ENCODE data around the gene SYT13.

SYT13 gene

DNA sequence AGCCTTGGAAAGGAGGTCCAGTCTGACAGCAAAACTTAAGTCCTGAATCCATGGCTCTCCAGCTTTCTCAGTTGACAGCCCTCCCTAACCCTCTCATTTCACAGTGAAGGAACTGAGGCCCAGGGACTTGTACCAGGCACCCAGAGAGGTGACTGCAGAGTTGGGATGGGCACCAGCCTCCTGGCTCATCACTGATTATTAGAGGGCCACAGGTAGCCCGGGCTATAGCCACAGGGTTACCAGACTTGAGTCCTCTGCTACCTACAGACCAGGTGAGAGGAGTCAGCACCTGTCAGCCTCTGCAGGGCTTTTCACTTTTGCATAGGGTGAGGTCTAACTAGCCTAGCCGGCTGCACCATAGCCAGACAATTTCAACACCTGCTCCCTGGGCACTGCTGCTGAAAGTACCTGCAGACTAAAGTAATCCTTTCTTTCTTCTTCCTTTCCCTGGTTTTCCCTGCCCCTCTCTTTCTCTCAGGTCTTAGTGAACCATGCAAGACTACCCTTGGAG, 37.6 kb downstream of the SYT13 start:
- DNase-seq (ENCODE audit: low spot score): no peak

DNA sequence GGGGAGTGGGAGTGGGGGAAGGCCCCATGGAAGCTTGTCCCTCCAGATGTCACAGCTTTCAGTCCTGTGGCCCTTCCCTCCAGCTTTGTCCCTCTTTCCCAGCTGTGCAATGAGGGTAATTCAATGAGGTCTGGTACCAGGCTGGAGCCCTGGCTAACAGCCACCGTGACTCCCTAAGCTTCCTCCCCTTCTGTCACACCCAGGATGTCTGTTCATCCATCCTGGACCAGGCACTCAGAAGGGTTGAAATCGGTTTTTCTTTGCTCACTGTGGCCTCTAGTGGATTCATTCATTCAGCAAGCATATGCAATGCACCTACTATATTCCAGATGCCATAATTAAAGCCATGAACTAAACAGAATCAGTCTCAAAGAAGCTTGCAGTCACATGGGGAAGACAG, 38.7 kb downstream of the SYT13 start:
- DNase-seq (ENCODE audit: low spot score): no peak

DNA sequence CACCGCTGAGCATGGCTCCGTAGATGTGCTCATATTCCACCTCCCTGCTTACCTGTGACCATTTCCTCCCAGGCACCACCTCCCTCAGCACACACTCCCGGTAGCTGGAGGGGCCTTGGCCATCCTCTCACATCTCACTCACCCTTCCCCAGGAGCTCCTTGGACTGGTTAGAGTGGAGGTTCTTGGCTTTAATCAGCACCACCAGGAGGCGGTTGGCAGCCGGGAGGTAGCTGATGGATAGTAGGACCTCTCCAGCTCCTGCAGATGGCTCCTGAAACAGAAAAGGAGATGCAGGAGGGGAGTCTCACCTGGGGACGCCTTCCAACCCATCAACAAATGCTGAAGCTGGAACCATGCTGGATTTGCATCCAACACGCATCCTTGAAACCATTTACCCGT, 39.9 kb downstream of the SYT13 start:
- no peak for DNase-seq (ENCODE audit: low spot score)

DNA sequence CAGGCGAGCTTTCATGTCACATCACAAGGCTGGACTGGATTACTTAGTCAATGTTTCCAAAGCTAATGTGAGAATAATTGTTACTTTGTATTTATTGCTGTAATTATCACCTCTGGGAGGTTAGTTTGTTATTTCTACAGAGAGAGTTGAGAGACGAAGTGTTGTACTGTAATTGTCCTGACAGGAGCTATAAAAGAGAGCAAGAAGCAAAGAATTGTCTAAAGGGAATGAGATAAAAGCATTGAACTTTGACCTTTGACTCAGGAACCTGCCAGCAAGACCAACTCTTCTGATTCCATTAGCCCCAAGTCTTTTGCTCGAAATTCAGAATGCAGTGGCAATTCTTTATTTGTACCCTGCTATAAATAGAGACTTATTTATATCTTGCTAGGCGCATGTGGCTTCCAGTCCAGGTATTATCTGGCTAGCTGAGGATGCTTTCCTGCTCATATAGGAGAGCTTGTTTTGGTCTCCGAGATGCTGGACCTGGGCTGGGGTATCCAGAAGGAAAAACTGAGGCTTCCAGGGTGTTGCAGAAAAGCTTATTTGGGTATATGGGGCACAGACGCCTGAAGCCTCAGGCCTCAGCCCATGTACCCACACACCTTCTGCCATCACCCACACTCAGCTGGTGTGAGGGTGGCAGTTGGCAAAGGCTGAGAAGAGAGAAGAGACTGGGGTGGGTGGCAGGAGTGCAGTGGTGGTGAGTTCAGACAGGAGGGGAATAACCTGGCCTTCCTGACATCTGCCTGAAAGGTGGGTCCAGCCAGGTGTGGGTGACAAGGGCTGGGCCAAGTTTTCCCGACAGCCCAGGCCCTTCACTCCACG, 40.7 kb downstream of the SYT13 start:
- no peak for DNase-seq (ENCODE audit: low spot score)

DNA sequence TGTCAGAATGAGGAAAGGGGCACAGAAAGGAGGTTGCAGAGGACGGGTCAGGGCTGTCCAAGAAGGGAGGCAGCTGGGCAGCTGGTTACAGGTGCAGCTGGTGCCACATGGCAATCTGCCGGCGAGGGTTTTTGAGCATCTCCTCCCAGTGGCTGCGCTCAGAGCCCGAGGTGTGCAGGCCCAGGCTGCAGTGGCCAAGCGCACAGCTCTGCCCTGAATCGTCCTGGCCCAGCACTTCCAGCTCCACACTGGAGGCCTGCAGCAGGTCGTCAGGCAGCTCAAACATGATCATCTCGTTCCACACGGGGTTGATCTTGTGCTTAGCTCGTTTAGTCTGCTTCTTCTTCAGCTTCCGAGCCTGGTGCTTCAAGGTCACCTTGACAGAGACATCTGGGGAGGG, 42.2 kb downstream of the SYT13 start:
- DNase-seq (ENCODE audit: low spot score): no peak

DNA sequence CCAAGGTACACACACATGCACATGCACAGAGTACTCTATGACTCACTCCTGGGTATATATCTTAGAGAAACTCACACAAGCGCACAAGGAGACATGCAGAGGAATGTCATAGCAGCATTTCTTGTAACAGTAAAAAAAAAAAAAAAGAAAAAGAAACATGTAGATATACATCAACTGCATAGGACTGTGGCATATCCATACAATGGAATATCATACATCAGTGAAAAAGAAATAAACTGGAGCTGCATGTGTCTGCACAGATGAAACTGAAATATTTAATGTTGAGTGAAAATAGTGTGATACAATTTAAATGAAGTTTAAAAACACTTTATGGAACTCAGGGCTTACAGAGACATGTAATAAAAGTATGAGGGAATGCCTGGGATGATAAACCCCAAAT, 46.4 kb downstream of the SYT13 start:
- no peak for DNase-seq (ENCODE audit: low spot score)

DNA sequence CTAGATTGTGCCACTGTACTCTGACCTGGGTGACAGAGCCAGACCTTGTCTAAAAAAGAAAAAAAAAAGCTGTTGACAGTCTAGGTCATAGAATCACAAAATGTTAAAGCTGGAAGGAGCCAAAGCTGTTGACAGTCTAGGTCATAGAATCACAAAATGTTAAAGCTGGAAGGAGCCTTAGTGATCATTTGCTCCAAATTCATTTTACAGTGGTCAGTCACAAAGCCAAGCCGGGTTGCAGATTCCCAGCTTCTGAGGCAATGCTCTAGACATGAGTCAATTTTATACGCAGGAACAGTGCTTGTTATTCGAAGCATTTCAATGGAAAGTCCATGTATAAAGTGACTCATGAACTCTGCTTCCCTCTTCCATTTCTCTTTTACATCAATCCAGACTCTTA, 47.4 kb downstream of the SYT13 start:
- no peak for DNase-seq (ENCODE audit: low spot score)

DNA sequence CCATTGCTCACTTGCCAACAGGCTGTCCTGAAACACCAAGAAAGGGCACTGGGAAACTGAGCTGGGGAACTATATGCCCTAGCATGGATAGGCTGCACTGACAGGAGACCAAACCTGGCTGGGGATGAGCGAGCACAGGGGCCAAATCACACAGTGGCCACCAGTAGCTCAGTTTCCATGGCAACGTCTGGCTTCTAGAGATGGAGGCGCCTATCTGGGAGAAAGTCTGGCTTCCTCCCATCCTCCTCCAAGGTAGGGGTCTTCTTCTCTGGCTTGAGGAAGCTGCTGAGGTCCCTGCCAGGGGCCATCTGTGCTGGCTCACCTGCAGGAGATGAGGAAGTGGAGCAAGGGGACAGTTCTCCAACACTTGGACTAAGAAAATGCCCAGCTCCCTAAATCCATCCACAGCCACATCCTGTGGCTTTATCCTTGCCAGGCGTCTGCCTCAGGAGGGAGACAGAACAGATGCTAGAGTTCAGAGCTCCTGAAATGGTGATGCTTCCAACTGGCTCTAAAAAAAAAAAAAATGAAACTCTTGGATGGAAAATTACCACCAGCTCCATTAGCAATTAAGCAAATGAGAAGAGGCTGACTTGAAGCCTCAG, 48.3 kb downstream of the SYT13 start:
- DNase-seq (ENCODE audit: low spot score): no peak

DNA sequence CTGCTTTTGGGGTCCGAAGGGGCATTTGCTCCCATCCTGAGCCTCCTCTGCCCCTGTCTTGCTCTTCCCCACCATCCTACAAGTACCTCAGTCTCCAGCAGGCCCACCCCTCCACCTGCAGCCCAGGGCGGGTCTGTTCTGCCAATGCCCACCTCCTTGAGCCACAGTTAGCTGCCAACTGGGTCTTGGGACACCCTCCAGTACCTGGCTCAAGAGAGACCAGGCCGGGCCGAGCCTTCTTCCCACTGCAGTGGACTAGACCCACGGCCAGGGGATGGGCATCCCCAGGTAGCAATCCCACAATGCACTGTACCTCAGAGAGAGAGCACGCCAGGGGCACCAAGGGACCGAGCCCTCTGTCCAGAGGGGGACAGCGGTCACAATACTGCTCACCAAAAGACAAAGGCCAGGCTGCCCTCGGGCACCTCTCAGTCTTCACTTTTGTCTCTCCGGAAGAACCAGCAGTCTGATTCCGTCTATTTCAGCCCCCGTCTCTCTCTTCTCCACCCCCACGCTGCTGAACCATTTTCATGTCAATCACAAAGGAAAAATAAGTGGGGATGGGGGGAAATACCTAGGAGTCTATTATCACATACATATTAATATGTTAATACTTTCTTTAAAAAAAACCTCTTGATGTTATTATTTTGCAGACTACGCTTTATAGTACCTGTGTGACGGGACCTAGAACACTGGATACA, 51.7 kb downstream of the SYT13 start:
- DNase-seq (ENCODE audit: low spot score): no peak

DNA sequence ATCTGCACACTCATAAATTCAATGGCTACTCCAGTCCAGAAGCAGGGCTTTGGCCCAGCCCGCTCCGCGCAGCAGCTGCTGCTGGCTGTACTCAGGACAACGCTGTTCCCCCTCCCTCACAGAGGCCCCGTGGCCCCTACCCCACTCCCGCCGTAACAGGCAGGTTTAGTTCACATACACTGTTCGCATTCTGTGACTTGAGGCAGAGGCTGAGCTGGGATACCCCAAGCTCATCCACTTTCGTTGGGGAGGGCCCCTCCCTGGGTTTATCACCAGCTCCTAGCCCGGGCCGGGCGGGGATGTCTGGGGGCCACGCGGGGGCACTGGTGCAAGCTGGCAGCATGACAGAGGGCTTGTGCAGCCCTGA, 52.4 kb downstream of the SYT13 start:
- DNase-seq (ENCODE audit: low spot score): no peak

DNA sequence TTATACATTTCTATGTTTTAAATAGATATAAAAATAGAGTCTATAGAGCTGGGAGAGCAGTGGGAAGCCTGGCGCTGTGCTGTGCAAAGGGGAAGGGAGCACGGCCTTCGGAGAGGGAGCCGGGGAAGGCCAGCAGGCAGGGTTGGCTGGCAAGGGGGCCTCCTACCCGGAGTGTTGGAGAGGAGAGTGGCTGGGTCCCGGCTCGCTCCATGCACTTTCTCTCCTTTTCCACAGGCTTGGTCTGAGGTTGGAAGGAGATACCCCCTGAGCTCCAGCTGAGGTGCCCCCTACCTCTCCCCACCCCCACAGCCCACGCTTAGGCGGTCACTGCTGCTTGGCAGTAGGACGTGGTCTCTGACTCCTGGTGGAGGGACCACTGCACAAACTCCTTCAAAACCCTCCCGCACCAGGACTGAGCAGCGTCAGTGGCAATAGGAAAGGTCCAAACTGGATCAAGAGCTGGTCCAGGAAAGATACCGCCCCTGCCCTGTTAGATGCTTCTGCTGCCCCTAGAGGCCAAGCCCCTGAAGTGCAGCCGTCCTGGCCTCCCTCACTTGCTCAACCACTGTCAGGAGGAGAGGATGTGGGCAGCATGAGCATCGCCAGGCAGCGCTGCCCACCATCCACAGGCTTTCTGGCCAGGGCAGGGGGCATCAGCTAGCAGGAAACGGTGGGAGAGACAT, 52.9 kb downstream of the SYT13 start:
- peak; percentile 65 for DNase-seq (ENCODE audit: low spot score)

DNA sequence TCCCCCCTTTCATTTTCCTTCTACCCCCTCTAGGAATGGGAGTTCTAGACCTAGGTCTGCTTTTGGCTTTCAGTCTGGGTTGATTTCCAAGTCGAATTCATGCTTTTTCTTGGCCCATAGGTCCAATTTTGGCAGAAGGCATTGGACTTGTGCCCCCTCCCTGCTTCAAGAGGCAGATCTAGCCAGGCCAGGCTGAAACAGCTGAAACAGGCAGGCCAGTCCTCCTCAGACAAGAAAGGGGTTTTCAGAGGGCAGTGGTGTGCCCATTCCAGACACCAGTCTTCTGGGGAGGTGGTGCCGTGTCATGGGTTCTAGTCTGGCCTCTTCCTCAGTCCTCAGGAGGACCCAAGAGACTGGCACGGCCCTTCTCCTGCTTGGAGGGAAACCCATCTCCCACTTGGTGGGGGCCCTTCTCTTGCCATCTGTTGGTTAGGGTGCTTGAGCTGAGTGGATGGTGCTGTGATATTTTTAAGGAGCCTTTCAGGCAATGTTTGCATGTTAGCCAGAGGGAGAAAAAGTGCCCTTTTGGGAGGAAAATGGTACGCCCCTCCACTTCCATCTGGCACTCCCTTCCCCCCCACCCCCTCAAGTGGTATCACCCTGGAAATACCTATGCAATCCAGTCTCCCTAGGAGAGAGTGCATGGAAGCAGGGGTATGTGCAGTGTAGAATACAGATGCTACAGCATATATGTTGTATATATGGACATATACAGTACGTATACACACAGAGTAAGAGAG, 53.6 kb downstream of the SYT13 start:
- DNase-seq (ENCODE audit: low spot score): no peak

DNA sequence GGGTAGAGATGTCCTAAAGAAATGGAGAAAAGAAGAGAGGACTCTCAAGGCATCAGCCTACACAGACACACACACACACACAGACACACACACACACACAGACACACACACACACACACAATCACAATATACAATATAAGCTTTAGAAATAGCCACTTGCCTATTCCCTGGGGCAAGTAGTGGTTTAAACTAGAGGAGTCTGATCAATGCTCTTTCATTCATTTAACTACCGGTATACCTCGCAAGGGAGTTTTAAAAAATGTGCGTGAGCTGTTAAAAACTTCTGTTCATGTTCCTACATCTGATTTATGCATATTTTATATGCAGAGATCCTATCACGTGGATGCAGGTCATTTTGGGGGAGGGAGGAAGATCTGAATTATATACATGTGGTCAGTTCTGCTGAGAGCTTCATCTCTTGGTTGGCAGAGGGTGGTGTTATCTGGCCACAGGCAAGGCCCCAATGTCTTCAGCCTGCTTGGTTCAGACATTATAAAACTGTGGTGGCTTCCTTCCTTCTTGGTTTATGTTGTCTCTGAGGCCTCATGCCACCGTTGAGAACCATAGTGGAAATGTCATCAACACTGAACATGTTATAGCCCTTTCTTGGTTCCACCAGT, 56.6 kb downstream of the SYT13 start:
- no peak for DNase-seq (ENCODE audit: low spot score)

DNA sequence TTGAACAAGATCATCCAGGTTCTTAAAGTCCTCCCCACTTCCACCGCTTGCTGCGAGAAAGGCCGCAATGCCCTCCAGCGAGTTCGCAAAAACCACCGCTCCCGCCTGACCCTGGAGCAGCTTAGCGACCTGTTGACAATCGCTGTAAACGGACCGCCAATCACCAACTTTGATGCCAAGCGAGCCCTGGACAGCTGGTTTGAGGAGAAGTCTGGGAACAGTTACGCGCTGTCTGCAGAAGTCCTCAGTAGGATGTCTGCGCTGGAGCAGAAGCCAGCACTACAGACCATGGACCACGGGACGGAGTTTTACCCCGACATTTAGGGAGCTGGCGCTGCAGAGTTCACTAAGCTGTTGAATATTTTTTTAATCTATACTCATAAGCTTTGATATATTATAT, 58.3 kb downstream of the SYT13 start:
- no peak for DNase-seq (ENCODE audit: low spot score)

DNA sequence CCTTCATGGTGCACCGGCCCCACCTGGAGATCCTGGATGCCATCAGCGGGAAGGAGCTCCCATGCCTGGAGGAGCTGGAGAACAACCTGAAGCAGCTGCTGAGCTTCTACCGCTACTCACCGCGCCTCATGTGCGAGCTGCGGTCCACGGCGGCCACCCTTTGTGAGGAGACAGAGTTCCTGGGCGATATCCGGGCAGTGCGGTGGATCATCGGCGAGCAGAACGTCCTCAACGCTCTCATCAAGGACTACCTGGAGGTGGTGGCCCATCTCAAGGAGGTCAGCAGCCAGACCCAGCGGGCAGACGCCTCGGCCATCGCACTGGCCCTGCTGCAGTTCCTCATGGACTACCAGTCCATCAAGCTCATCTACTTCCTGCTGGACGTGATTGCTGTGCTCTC, 59.2 kb downstream of the SYT13 start:
- DNase-seq (ENCODE audit: low spot score): no peak

DNA sequence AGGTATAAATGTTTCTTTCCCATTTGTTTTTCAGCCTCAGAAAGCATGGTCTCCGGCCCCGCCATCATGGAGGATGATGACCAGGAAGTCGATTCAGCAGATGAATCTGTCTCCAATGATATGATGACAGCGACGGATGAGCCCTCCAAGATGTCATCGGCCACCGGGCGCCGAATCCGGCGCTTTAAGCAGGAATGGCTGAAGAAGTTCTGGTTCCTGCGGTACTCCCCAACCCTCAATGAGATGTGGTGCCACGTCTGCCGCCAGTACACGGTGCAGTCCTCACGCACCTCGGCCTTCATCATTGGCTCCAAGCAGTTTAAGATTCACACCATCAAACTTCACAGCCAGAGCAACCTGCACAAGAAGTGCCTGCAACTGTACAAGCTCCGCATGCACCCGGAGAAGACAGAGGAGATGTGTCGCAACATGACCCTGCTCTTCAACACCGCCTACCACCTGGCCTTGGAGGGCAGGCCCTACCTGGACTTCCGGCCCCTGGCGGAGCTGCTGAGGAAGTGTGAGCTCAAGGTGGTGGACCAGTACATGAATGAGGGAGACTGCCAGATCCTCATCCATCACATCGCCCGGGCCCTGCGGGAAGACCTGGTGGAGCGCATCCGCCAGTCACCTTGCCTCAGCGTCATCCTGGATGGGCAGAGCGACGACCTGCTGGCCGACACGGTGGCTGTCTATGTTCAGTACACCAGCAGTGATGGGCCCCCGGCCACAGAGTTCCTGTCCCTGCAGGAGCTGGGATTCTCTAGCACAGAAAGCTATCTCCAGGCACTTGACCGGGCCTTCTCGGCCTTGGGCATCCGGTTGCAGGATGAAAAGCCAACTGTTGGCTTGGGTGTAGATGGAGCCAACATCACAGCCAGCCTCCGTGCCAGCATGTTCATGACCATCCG, 59.9 kb downstream of the SYT13 start:
- no peak for DNase-seq (ENCODE audit: low spot score)

DNA sequence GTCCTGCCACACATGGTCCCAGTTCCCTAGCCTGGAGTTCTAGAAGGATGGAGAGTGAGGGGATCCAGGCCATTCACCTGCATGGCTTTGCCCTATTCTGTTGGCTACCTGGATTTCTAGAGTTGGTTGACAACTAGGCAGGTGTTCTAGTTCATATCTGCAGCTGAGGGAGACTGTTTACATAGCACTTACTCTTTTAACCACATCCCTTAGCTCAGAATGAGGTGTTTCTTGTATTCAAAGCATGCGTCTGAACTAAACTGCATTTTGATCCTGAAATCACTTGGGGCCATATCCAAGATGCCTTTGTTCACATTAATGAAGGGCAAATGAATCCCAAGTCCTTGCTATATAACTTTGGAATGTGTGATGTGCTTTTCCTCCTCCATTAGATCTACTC, 60.9 kb downstream of the SYT13 start:
- no peak for DNase-seq (ENCODE audit: low spot score)

DNA sequence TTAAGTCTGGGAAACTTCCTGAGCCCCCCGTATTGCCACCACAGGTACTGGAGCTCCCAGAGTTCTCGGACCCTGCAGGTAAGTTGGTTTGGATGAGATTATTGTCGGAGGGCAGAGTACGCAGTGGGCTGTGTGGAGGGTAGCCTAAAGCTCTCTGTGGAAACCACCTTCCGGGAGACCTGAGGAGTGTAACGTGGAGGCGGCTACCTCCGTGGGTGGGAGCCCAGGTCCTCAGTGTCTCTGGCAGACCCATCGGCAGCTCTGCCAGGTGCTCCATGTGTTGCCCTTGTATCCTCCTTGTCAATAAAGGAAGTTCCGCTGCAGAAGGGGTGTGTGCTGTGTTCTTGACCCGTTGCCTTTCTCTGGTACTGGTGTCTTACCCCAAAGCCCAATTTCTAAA, 61.4 kb downstream of the SYT13 start:
- DNase-seq (ENCODE audit: low spot score): no peak

DNA sequence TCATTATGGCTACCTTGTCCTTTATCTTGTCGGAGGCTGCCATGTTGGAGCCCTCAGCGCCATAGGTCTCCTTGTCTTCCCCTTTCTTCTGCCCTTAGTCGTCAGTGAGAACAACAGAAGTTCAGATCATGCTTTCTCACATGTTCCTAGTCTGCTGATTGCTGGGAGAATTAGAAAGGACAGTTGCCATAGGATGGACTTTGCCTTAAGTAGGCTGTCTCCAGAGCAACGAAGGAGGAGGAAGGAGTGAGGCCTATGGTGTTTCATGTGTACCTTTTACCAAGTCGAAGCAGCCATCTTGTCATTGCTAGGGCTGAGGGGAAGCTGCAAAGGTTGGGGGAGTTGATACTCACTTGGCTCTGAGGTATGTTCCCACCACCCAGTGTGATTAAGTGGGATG, 62.6 kb downstream of the SYT13 start:
- DNase-seq (ENCODE audit: low spot score): no peak

DNA sequence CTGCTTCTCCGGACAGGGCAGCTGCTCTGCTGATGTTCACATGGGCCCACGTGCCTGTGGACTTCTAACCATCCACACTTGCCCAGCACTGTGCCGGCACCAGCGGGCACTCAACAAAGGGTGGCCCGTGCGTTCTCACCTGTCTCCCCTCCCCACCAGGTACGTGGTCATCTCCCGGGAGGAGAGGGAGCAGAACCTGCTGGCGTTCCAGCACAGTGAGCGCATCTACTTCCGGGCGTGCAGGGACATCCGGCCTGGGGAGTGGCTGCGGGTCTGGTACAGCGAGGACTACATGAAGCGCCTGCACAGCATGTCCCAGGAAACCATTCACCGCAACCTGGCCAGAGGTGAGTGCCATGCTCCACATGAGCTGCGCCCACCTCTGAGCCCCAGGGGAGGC, 66.7 kb downstream of the SYT13 start:
- no peak for DNase-seq (ENCODE audit: low spot score)

Data from activated CD4-positive, alpha-beta T cell treated with anti-CD3 and anti-CD28 coated beads, Interleukin-2, Interleukin-4, amounts not matched to agents 100 ng/mL and 50 ng/mL, durations not matched to agents 16 hours and 8 hours (primary cell).